HG03342 (cell line): ENCODE measurements around the gene MUCL3.
"Not testable (repeated sequence)": the region's sequence is repeated elsewhere in the genome, so short reads cannot be mapped to it uniquely, and the experiment has no call there.

Experiments used
- ATAC-seq: cut with Tn5 transposase; IDR thresholded peaks from one replicate; pipeline ENCODE4 v1.9.1; 2021; ENCODE audit warnings: mild to moderate bottlenecking, moderate library complexity; ENCODE audit not compliant: unreplicated experiment

Gene MUCL3

GRCh38 chr6:30979141-30979540 lies 38.4 kb downstream of the MUCL3 start:
- ATAC-seq = no peak

- ATAC-seq = no peak
Observed at GRCh38 chr6:30979690-30980089, 38.9 kb downstream of the MUCL3 start.

- no peak for ATAC-seq
Observed at GRCh38 chr6:30981942-30982772, 41.4 kb downstream of the MUCL3 start.

- no peak for ATAC-seq
Observed at GRCh38 chr6:30983439-30983838, 42.7 kb downstream of the MUCL3 start, which contains the start of gene MUC21. MUC21 (plus strand) TSS chr6:30983718; CDS start chr6:30983959, 241 bp downstream.

- no peak for ATAC-seq
Observed at GRCh38 chr6:30985490-30985889, 44.7 kb downstream of the MUCL3 start.

GRCh38 chr6:30987304-30987703 lies 46.5 kb downstream of the MUCL3 start:
- no peak for ATAC-seq

- no peak for ATAC-seq
Observed at GRCh38 chr6:30988209-30988825, 47.5 kb downstream of the MUCL3 start.

GRCh38 chr6:30990422-30991086 lies 49.8 kb downstream of the MUCL3 start:
- no peak for ATAC-seq

GRCh38 chr6:30991891-30992290 lies 51.1 kb downstream of the MUCL3 start:
- no peak for ATAC-seq

GRCh38 chr6:30997301-30997700 lies 56.5 kb downstream of the MUCL3 start:
- no peak for ATAC-seq

- ATAC-seq = no peak
Observed at GRCh38 chr6:30998785-30999184, 58.0 kb downstream of the MUCL3 start.

GRCh38 chr6:31000067-31000860 lies 59.5 kb downstream of the MUCL3 start:
- ATAC-seq = not testable (repeated sequence)

GRCh38 chr6:31001281-31001888 lies 60.6 kb downstream of the MUCL3 start:
- ATAC-seq = no peak

- no peak for ATAC-seq
Observed at GRCh38 chr6:31002471-31002870, 61.7 kb downstream of the MUCL3 start.
